Body of pancreas (tissue), 4 donors: Measurements from ENCODE around the gene SYT8.

Experiments
- POLR2A ChIP-seq, 3 donors: fragments of 450-650 bp; IDR thresholded peaks; one replicate each; pipeline ENCODE4 v1.6.1; 2016; ENCODE audit warnings: antibody characterized with exemption in 3 of 3, mild to moderate bottlenecking in 2 of 3
- TF ChIP-seq, protein P1 (sequence below), 7 experiments: fragments of 450-650 bp in 4 of 7; fragments of 200-600 bp in 3 of 7; sonication (generic) in 3 of 7; IDR thresholded peaks; one replicate each; pipeline ENCODE4 v1.5.1; 2016 to 2019; ENCODE audit warnings: antibody characterized with exemption in 7 of 7

DNA sequence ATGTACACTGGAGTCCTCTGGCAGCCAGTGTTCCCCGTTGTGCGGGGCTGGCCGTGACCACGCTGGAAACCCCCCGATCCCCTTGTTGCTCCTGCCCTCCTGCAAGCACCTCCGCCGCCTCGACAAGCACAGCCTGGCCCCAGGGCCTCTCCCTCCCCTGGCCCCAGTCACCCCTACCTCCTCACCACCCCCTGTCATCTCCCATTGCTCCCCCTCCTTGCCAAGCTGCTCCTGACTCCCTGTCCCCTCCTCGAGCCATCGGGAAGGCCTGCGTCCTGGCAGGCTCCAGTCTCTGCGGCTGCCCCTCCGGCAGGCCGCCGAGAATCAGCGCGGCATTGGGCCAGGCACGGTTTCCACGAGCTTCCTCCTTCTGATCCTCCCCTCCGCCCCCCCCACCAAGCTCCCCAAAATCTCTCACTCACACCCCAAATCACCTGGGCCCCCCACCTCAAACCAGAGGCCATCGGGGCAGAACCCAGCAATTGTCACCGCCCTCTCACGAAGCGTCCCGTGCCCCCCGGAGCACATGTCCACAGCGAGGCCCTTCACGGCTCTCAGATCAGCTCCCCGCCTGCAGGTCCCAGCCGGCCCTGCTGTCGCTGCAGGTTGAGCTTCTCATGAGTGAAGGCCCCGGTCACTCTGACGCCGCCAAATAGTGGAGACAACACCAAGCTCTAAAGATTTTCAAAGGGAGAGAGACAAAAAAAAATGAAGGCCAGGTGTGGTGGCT is 12.4 kb downstream of the SYT8 start:
- TF ChIP-seq, protein P1, sequence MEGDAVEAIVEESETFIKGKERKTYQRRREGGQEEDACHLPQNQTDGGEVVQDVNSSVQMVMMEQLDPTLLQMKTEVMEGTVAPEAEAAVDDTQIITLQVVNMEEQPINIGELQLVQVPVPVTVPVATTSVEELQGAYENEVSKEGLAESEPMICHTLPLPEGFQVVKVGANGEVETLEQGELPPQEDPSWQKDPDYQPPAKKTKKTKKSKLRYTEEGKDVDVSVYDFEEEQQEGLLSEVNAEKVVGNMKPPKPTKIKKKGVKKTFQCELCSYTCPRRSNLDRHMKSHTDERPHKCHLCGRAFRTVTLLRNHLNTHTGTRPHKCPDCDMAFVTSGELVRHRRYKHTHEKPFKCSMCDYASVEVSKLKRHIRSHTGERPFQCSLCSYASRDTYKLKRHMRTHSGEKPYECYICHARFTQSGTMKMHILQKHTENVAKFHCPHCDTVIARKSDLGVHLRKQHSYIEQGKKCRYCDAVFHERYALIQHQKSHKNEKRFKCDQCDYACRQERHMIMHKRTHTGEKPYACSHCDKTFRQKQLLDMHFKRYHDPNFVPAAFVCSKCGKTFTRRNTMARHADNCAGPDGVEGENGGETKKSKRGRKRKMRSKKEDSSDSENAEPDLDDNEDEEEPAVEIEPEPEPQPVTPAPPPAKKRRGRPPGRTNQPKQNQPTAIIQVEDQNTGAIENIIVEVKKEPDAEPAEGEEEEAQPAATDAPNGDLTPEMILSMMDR (IDR thresholded peaks at IDR 0.05): no peak
- no peak for TF ChIP-seq POLR2A (IDR thresholded peaks at IDR 0.05)
